ENCODE data around the gene MLLT1. TPM values are rescaled to one million over a fixed set of nuclear protein-coding genes. Genes with fewer than 3 reads are reported as not detected.
A peak's percentile ranks its signal among the peaks of the same experiment; 100 is the strongest.

Gene MLLT1, protein sequence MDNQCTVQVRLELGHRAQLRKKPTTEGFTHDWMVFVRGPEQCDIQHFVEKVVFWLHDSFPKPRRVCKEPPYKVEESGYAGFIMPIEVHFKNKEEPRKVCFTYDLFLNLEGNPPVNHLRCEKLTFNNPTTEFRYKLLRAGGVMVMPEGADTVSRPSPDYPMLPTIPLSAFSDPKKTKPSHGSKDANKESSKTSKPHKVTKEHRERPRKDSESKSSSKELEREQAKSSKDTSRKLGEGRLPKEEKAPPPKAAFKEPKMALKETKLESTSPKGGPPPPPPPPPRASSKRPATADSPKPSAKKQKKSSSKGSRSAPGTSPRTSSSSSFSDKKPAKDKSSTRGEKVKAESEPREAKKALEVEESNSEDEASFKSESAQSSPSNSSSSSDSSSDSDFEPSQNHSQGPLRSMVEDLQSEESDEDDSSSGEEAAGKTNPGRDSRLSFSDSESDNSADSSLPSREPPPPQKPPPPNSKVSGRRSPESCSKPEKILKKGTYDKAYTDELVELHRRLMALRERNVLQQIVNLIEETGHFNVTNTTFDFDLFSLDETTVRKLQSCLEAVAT
- total RNA-seq = 10 to 100 TPM; 16.3 to 23.7 TPM

- ATAC-seq = peak; percentile 98
- intact Hi-C loops (cut with DNase I) = no loop called here
- TF ChIP-seq, protein P1, sequence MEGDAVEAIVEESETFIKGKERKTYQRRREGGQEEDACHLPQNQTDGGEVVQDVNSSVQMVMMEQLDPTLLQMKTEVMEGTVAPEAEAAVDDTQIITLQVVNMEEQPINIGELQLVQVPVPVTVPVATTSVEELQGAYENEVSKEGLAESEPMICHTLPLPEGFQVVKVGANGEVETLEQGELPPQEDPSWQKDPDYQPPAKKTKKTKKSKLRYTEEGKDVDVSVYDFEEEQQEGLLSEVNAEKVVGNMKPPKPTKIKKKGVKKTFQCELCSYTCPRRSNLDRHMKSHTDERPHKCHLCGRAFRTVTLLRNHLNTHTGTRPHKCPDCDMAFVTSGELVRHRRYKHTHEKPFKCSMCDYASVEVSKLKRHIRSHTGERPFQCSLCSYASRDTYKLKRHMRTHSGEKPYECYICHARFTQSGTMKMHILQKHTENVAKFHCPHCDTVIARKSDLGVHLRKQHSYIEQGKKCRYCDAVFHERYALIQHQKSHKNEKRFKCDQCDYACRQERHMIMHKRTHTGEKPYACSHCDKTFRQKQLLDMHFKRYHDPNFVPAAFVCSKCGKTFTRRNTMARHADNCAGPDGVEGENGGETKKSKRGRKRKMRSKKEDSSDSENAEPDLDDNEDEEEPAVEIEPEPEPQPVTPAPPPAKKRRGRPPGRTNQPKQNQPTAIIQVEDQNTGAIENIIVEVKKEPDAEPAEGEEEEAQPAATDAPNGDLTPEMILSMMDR (IDR thresholded peaks at IDR 0.05) = peak; percentile 34 to 76 (median 64)
- TF ChIP-seq POLR2A (IDR thresholded peaks at IDR 0.05) = no peak
Observed at GRCh38 chr19:6279931-6280591, at the start of gene MLLT1. Gene MLLT1 (minus strand): TSS chr19:6279975. CDS start chr19:6279784, 191 bp downstream.

DNA sequence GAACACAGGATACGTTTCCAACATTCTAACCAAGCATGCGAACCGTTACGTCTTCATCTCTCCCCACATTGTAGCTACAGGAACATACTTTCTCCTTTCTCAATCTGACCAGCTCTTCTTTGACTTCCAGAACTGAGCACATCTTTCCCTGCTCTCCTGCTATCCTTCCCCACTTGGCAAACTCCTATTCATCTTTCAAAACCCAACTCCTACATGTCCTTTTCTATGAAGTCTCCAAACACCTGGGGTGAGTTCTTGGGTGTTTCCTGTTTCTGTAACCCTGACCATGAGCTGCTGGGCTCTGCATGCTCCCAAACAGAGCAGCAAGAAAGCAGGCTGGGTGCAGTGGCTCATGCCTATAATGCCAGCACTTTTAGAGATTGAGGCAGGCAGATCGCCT lies 47.0 kb upstream of the MLLT1 start:
- TF ChIP-seq, protein P1 (IDR thresholded peaks at IDR 0.05) = no peak
- TF ChIP-seq POLR2A (IDR thresholded peaks at IDR 0.05) = no peak
- ATAC-seq (no peak), DNase-seq (no peak)
- H3K36me3 ChIP-seq (replicated peaks in 1 of 2; ENCODE audit: insufficient read depth in 1 of 2, low read depth in 2 of 2) = no peaks in the 10 kb centered on the region
- intact Hi-C loops (cut with DNase I) = no loop called here
- no peaks in the 10 kb centered on the region for H3K9me3 ChIP-seq
- no peaks in the 10 kb centered on the region for H3K4me1 ChIP-seq
- WGBS, 2 donors = 75 to 82% methylated on average over 5 of the region's 5 CpGs
- no peak overlapping the region for H3K4me3 ChIP-seq
- no peaks in the 10 kb centered on the region for H3K27me3 ChIP-seq
- no peak overlapping the region for H3K27ac ChIP-seq

More at GRCh38 chr19:6279931-6280591, at the start of gene MLLT1:
- peak within 1 kb of the TSS; percentile 25 to 76 (median 70) for H3K27ac ChIP-seq
- peaks cover 45% of the 10 kb centered on the region for H3K4me1 ChIP-seq
- H3K36me3 ChIP-seq (replicated peaks in 1 of 2; ENCODE audit: insufficient read depth in 1 of 2, low read depth in 2 of 2) = no peaks in the 10 kb centered on the region
- no peaks in the 10 kb centered on the region for H3K9me3 ChIP-seq
- H3K4me3 ChIP-seq = peak within 1 kb of the TSS; percentile 74
- H3K27me3 ChIP-seq = no peaks in the 10 kb centered on the region
- peak; percentile 96 to 97 (median 96) for DNase-seq
- 6 to 26% methylated on average over 12 to 51 of the region's 66 CpGs for WGBS, 2 donors

DNA sequence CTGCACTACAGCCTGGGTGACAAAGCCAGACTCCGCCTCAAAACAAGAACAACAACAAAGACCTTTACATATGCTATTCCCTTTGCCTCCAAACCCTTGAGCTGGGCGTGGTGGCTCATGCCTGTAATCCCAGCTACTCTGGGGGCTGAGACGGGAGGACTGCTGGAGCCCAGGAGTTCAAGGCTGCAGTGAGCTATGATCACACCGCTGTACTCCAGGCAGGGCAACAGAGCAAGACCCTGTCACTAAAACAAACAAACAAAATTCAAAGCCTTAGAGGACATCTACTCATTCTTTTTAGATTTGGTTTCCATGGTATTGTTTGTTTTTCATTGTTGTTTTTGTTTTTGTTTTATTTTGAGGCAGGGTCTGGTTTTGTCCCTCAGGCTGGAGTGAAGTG lies 45.8 kb upstream of the MLLT1 start:
- ATAC-seq (no peak), DNase-seq (no peak)
- Histone ChIP-seq H3K27me3 (no peaks in the 10 kb centered on the region), H3K4me3 (no peak overlapping the region), H3K9me3 (no peaks in the 10 kb centered on the region), H3K36me3 (replicated peaks in 1 of 2; ENCODE audit: insufficient read depth in 1 of 2, low read depth in 2 of 2) (no peaks in the 10 kb centered on the region), H3K27ac (no peak overlapping the region), H3K4me1 (no peaks in the 10 kb centered on the region)
- intact Hi-C loops (cut with DNase I) = no loop called here
- 78 to 82% methylated on average over 4 of the region's 4 CpGs for WGBS, 2 donors
- TF ChIP-seq, protein P1 (IDR thresholded peaks at IDR 0.05) = no peak
- no peak for TF ChIP-seq POLR2A (IDR thresholded peaks at IDR 0.05)

- WGBS, 2 donors = 64 to 65% methylated on average over 4 of the region's 4 CpGs
- no peaks in the 10 kb centered on the region for H3K4me1 ChIP-seq
- H3K9me3 ChIP-seq = no peaks in the 10 kb centered on the region
- H3K36me3 ChIP-seq (replicated peaks in 1 of 2; ENCODE audit: insufficient read depth in 1 of 2, low read depth in 2 of 2) = no peaks in the 10 kb centered on the region
- TF ChIP-seq POLR2A (IDR thresholded peaks at IDR 0.05) = no peak
- TF ChIP-seq, protein P1 (IDR thresholded peaks at IDR 0.05) = no peak
- H3K27ac ChIP-seq = no peak overlapping the region
- intact Hi-C loops (cut with DNase I) = no loop called here
- no peaks in the 10 kb centered on the region for H3K27me3 ChIP-seq
- no peak for ATAC-seq
- no peak overlapping the region for H3K4me3 ChIP-seq
- DNase-seq = no peak
Observed at GRCh38 chr19:6324757-6325156, 45.0 kb upstream of the MLLT1 start.
